Epithelial cell of esophagus (primary cell): ENCODE measurements around the gene KMT5C.
A peak's percentile ranks its signal among the peaks of the same experiment; 100 is the strongest.

Experiments
- DNase-seq: peaks from one replicate; pipeline ENCODE4 v3.0.0; 2010; ENCODE audit warnings: low read depth
- H3K4me3 ChIP-seq: 2 replicates; pipeline ENCODE4 v1.5.1; 2011; ENCODE audit warnings: mild to moderate bottlenecking, low read length, control low read depth
- TF ChIP-seq, protein P1 (sequence below): IDR thresholded peaks from 2 replicates; pipeline ENCODE4 v1.5.1; 2011; ENCODE audit warnings: low read depth, mild to moderate bottlenecking, low read length, control low read depth, inconsistent platforms; ENCODE audit not compliant: insufficient read depth; ENCODE audit errors: missing control alignments

Gene KMT5C

GRCh38 chr19:55382522-55383054, 42.9 kb downstream of the KMT5C start:
- TF ChIP-seq, protein P1, sequence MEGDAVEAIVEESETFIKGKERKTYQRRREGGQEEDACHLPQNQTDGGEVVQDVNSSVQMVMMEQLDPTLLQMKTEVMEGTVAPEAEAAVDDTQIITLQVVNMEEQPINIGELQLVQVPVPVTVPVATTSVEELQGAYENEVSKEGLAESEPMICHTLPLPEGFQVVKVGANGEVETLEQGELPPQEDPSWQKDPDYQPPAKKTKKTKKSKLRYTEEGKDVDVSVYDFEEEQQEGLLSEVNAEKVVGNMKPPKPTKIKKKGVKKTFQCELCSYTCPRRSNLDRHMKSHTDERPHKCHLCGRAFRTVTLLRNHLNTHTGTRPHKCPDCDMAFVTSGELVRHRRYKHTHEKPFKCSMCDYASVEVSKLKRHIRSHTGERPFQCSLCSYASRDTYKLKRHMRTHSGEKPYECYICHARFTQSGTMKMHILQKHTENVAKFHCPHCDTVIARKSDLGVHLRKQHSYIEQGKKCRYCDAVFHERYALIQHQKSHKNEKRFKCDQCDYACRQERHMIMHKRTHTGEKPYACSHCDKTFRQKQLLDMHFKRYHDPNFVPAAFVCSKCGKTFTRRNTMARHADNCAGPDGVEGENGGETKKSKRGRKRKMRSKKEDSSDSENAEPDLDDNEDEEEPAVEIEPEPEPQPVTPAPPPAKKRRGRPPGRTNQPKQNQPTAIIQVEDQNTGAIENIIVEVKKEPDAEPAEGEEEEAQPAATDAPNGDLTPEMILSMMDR = no peak
- DNase-seq = no peak

GRCh38 chr19:55383279-55384130, 43.8 kb downstream of the KMT5C start:
- peak overlapping the region; percentile 62 for H3K4me3 ChIP-seq
- TF ChIP-seq, protein P1 = no peak
- DNase-seq = peak; percentile 82

More at GRCh38 chr19:55382522-55383054, 42.9 kb downstream of the KMT5C start:
- peak overlapping the region; percentile 62 for H3K4me3 ChIP-seq

GRCh38 chr19:55384131-55384919, 44.6 kb downstream of the KMT5C start, which contains the start of gene TMEM238:
Gene TMEM238, minus strand, starts transcription at chr19:55384292. Its CDS starts 33 bp downstream, at chr19:55384259.
- no peak for DNase-seq
- TF ChIP-seq, protein P1 = no peak

GRCh38 chr19:55384920-55385723, 45.4 kb downstream of the KMT5C start:
- H3K4me3 ChIP-seq = peak overlapping the region; percentile 99
- TF ChIP-seq, protein P1 = no peak
- DNase-seq = peak; percentile 97

More at GRCh38 chr19:55384131-55384919, 44.6 kb downstream of the KMT5C start, which contains the start of gene TMEM238:
- peak within 1 kb of the TSS; percentile 99 for H3K4me3 ChIP-seq

DNA sequence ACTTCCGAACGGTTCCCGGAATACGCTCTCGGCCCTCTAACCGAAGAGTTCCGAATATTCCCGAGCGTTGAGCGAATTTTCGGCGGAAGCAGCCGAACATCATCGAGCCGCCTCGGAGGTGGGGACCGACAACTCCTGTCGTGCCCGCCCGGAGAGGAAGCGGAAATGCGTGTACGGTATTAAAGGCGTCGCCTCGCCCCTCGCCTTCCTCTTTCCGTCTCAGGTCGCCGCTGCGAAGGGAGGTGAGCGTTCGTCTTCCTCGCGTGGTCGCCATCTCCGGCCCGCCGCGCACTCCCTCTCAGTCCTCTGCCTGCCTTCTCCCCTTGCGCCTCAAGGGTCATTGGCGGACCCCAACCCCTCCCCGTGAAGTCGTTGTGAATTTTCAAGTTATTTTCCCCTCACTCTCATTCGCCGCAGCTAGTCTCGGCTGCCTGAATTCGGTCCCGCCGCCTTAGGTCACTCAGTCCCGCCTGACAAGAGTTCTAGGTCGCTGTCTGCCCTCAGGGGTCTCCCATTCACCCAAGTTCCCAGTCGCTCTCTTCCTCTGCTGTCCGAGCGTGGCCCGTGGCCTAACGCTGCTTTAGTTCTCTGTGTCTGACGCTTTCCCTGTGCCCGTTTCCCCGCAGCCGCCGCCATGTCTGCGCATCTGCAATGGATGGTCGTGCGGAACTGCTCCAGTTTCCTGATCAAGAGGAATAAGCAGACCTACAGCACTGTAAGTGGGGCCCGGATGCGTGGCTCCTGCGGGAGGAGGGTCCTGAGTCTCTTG, 46.2 kb downstream of the KMT5C start, which contains the start of gene RPL28:
Gene RPL28 (plus strand): TSS at position 209 of the 769 bp plus-strand sequence. CDS start 426 bp downstream, at position 635.
- TF ChIP-seq, protein P1 = no peak
- DNase-seq = peak; percentile 98
- H3K4me3 ChIP-seq = peak within 1 kb of the TSS; percentile 99
